UCSD-AML1 (cell line): ENCODE measurements around the gene MMP23B.
"Not testable (repeated sequence)": the region's sequence is repeated elsewhere in the genome, so short reads cannot be mapped to it uniquely, and the experiment has no call there.

ENCODE experiments used
- DNase-seq: peaks from one replicate; lab custom pipeline; 2025; ENCODE audit not compliant: unreplicated experiment; lab: John Stamatoyannopoulos, UW

Gene MMP23B

GRCh38 chr1:1630191-1630964, 1.6 kb upstream of the MMP23B start:
- DNase-seq: no peak

GRCh38 chr1:1630965-1631781, 800 bp upstream of the MMP23B start:
- DNase-seq: no peak

- not testable (repeated sequence) for DNase-seq
Measured at GRCh38 chr1:1633409-1633808, 1.4 kb downstream of the MMP23B start.

DNA sequence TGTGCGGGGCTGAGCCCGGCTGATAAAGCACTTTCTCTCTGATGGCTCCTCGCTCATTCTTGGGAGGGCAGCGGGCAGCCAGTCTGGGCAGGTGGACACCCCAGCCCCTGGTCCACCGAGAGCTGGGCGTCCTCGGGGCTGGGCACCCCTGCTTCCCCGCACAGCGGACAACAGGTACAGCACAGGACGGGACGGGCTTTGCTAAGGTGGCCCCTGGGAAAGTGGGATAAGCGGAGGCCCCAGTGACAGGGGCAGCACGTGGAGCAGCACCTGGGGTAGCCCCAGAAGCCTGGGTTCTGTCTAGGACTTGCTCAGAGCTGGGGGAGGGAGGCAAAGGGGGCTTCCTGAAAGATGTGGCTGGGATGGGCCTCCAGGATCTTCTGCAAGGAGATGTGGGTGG, 2.6 kb downstream of the MMP23B start:
- not testable (repeated sequence) for DNase-seq

- not testable (repeated sequence) for DNase-seq
Measured at GRCh38 chr1:1636621-1637478, 4.9 kb downstream of the MMP23B start.

DNA sequence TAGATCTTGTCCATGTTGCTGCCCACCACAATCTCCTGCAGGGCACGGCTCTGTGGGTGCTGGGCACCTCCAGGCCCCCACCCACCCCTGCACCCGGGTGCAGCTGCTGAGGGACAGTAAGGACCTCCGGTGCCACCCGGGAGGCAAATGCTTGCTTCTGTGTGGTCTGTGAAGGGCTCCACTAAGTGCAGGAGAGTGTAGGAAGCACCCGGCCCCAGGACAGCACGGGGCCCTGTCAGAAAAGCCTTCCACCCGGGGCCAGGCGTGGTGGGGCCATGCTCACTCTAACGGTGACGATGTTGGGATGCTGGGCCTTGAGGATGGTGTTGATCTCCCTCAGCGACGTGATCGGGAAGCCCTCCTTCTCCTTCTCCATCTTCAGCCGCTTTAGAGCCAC, 5.5 kb downstream of the MMP23B start:
- DNase-seq: not testable (repeated sequence)

DNA sequence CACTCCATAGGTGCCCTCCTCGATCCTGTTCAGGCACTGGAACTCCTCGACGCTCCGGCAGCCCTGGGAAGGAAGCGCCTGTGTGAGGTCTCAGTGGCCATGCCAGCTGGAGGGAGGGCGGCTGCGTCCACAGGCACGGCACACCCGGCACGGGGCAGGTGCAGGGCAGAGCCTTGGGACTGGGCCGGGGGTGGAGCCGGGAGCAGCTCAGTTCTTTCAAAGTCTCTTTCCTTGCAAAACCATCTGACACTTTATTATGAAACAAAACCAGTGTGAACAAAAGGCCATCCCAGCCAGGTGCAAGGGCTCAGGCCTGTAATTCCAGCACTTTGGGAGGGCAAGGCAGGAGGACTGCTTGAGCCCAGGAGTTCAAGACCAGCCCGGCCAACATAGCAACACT, 6.6 kb downstream of the MMP23B start:
- not testable (repeated sequence) for DNase-seq

DNA sequence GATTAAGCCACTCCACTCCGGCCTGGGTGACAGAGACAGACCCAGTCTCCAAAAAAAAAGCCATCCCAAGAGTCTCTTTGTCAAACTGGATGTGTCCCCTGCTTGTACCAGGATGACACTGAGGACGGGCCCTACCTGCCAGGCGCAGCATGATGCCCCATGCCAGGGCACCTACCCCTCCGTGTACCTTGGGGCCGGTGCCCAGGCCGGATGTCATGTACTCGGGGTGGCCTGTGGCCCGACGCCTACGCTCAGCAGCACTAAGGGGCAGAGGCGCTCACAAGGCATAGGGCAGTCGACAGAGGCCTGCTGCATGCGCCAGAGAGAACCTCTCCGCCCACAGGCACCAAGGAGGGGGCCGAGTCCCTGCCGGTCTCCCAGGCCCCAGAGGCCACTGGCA, 7.4 kb downstream of the MMP23B start:
- DNase-seq: not testable (repeated sequence)

DNA sequence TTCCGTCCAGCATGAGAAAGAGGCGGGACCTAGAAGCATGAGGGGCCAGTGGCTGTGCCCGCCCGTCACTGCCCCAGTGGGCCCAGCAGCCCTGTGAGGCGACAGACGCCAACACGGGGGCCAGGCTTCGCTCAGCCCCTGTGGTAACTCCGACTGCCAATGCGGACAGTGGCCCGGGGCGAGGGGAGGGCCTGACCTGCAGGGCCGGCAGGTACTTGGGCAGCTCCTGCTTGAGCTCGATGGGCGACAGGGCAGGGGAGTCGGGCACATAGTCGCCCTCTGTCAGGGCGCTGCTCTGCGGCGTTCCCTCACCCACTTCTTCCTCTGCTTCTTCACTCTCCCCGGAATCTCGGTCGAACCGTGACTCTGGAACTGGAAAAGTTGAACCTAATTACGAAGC, 8.1 kb downstream of the MMP23B start:
- DNase-seq: not testable (repeated sequence)

DNA sequence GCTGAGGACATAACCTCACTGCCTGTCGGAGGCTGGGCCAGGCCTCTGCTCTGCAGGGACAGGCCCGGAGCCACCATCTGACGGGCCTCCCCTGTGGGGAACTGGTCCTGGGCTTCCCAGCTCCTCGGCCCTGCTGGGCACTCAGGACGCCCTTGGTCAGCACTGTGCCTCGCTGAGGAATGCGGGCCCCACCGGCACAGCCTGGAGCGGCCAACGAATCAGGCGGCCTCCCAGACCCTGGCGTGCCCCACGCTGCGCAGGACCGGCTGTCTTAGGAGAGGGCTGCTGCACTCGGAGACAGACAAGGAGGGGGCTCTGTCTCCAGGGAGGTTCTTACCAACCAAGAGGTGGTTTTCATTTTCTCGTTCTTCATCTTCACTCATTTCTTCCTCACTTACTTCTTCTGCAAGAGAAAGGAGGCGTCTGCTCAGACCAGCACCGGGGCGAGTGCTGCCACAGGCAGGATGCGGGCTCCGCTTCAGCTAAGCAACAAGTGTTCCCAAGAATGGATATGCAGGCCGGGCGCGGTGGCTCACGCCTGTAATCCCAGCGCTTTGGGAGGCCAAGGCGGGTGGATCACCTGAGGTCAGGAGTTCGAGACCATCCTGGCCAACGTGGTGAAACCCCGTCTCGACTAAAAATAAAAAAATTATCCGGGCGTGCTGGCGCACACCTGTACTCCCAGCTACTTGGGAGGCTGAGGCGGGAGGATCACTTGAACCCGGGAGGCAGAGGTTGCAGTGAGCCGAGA, 8.9 kb downstream of the MMP23B start:
- DNase-seq: not testable (repeated sequence)

DNA sequence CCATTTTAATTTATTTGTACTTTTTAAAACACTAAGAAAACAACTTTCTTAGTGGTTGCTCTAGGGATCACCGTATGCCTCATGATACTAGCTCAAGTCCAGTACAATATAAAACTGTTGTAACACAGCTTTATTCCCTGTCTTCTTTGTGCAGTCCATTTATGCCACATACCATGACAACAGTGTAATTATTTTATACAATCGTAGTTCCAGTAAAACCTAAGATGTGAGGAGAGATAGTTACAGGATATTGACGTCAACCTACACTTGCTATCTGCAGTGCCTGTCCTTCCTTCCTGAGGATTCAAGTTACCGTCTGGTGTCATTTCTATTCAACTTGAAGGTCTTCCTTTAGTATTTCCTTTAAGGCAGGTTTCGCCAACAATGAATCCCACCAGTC, 14.4 kb downstream of the MMP23B start:
- DNase-seq: not testable (repeated sequence)

DNA sequence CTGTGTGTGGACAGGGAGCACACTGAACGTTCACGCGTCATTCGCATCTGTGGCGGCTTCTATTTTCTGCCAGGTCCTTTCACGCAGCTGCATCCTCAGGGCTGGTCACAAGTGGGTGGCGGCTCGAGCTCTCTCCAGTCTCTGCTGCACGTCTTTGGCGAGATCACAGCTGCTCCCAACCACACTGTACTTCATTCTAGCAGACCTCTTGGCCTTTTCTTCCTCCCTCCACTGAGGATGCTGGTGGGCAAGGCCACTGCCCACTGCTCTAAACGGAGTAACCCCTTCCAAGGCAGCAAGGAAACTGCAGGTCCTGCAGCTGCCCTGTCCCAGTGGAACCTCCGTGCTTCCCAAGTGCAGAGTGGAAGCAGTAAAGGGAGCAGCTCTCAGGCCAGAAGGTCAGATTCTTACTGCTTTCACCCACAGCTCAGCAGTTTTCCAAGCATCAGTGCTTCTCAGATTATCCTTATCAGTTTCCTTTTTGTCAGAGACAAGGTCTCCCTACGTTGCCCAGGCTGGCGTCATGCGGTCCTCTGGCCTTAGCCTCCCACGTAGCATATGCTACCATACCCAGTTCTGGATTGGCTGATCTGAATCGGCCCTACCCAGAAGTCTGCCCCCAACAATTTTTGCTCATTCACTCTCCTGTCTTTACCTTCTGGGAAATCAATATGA, 15.7 kb downstream of the MMP23B start:
- DNase-seq: peak; percentile 26

DNA sequence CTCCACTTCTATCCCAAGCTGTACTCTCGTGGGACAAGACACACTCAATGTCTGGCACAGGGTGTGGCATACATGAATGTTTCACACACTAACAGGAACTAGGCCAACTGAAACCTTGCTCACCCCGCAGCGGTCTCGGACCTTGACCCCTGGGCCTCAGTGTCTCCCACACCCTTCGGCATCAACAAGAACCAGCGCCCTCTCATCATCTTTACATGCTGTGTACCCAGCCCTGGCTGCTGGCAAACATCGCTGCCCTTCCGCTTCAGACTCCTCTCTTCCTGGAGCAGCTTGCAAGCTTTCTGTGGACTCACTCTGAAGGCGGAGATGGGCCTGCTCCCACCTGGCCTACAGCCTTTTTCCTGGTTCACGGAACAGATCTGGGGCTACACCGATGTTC, 16.3 kb downstream of the MMP23B start:
- DNase-seq: not testable (repeated sequence)

DNA sequence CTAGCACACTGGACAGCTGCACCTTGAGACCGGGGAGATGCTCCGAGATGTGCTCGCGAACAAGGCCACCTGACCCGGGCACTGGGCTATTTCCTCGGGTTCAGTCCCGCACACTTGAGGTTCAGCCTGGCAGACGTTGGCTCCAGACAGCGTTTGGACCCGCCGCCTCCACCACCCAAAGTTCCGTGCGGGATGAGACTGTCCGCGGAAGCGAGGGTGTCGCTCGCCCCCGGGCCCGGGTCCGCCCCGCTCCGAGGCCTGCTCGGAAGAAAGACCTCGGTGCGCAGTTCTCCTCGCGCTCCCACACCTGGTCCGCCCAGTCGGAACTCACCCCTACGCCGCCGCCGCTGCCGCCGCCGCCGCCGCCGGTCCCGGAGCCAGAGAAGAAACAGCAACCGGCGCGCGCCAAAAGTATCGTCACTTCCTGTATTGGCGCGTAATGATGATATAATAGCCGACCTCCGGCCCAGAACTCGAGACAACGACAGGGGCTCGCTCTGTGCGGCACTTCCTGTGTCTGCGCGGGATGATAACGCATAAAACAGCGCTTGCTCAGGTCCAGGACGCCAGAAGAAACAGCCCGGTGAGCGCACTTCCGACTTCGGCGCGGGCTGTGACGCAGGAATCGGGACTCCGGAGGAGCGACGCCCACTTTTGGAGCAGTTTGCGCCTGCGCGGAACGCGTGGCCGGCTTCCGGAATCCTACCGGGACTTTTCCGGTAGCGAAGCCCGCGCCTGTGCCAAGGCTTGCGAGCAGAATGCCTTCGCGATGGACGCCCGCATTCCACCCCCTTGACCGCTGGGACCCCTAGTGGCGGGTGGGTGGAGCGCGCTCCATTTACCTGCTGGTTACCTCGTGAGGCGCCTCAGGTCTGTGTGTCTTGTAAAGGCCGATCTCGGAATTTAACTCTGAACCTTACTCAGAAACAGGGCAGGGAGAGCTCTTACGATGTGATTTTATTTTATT, 26.9 kb downstream of the MMP23B start, which contains the start of gene CDK11B:
Gene CDK11B, minus strand, starts transcription at position 422 of the 967 bp plus-strand sequence. CDS start 1,519 bp downstream, outside the sequence.
- DNase-seq: peak; percentile 95

DNA sequence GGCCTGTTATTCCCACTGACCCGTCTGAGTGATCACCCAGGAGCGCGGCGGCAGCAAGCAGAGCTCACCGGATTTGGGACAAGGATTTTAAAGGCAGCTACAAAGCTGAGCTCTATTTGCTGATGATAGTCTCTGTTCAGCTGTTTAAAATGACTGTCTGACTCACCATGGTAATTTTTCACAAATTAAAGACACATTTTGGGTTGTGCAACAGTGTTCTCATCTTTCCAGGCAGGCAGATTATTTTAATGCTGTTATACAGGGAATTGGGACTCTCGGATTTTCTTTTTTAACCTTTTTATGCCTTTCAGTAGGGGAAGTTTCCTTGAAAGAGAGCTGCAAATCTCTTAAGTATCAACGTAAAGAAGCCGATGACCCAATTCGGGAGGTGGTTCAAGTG, 30.4 kb downstream of the MMP23B start:
- DNase-seq: not testable (repeated sequence)

DNA sequence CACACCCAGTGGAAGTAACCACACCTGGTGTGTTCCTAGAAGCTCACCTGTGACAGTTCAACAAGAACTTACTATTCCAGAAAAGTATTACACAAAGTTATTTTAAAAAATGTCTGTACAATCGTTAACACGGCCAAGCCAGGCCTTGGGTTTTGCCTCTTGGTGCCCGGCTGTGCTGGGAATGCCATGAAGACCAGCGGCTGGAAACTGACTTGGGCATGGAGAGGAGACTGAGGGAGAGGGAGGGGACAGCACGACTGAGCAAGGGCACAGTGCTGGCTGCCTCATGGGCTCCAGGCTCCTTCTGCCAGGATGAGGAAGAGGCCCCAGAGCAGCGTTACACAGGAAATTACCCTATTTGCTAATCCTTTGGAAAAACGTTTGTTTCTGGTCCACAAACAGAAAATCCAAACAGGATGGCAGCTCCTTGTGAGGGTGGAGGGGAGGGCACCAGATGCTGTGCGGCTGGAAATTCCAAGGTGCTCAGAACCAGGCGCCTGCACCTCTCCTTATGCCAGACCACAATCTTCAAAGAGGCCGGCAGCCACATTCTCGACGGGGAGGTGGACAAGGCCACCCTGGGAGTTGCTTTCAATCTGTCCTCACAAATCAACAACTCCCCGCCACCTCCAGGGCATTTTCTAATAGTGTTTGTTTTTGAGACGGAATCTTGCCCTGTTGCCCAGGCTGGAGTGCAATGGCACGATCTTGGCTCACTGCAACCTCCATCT, 31.0 kb downstream of the MMP23B start:
- DNase-seq: not testable (repeated sequence)

DNA sequence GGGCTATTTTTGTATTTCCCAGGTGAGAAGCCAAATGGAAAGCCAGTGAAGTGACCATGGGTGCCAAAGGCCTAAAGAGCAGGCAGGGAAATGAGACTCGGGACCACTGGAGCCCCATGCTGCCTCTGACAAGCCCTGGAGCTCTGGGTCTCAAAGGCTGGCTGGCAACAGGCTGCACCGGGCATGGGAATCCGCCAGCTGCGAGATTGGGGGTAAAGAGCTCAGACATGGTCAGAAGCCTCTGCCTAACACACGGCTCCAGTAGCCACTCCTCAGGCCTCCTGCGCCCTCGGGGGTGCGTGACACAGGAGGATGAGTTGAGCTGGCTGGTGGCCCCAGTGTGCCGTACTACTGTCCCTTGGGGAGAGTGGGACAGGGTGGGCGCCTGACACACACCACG, 32.3 kb downstream of the MMP23B start:
- DNase-seq: not testable (repeated sequence)
